ENCODE data around the gene SLC24A4. TPM values are rescaled to one million over a fixed set of nuclear protein-coding genes. Genes with fewer than 3 reads are reported as not detected.

SLC24A4 gene
- total and polyA plus RNA-seq, 10 donors = 0.29 to 8.9 (median 4.2) TPM

DNA sequence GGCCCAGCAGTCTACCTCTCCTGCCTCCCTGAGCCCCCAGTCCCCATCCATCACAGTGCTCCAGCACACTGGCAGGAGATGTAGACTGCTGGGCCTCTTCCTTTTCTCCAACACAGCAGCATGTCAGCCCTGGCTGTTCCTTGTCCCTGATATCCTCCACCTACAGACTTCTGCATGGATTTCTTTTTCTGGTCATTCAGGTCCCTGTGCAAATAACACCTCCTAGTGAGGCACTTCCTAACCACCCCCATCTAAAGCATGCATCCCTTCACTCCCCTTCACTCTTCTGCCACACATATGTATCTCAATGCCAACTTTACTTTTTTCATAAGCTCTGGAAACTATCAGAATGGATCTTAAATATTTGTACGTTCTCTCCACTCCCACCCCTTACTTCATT lies 81.5 kb downstream of the SLC24A4 start:
- no peak for TF ChIP-seq POLR2AphosphoS5 (IDR thresholded peaks at IDR 0.05)
- no peak for TF ChIP-seq POLR2A (IDR thresholded peaks at IDR 0.05)
- TF ChIP-seq, protein P1, sequence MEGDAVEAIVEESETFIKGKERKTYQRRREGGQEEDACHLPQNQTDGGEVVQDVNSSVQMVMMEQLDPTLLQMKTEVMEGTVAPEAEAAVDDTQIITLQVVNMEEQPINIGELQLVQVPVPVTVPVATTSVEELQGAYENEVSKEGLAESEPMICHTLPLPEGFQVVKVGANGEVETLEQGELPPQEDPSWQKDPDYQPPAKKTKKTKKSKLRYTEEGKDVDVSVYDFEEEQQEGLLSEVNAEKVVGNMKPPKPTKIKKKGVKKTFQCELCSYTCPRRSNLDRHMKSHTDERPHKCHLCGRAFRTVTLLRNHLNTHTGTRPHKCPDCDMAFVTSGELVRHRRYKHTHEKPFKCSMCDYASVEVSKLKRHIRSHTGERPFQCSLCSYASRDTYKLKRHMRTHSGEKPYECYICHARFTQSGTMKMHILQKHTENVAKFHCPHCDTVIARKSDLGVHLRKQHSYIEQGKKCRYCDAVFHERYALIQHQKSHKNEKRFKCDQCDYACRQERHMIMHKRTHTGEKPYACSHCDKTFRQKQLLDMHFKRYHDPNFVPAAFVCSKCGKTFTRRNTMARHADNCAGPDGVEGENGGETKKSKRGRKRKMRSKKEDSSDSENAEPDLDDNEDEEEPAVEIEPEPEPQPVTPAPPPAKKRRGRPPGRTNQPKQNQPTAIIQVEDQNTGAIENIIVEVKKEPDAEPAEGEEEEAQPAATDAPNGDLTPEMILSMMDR (IDR thresholded peaks at IDR 0.05 in 8 of 11, conservative IDR thresholded peaks at IDR 0.05 in 3 of 11) = no peak
- DNase-seq = no peak
- H3K4me1 ChIP-seq = peaks cover 0 to 81% (median 24%) of the 10 kb centered on the region in 6 donors

DNA sequence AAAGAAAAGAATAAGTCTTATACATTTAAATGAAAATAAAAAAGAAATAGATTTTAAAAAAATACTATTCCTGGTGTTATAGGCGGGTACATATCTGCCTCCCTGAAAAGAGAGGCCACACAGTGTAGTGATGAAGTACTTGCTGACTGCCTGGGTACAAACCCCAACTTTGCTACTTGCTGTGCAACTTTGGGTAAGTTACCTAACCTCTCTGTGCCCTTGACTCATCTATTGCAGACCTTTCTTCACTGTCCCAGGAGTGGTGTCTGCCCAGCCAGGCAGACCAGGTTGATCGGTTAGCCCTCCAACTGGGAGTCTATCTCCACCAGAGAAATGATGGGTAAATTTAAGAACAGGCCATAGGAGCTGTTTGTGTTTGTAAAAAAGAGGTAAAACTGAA lies 82.0 kb downstream of the SLC24A4 start:
- WGBS, 5 donors = 88 to 97% (median 93%) methylated on average over 2 of the region's 2 CpGs
- Histone ChIP-seq H3K9me3 (peaks cover 0 to 22% (median 10%) of the 10 kb centered on the region in 8 donors), H3K27ac (peak overlapping the region in 4 of 8 donors; percentile 25 to 89 (median 84)), H3K27me3 (replicated peaks in 1 of 7) (no peaks in the 10 kb centered on the region), H3K36me3 (no peaks in the 10 kb centered on the region), H3K4me3 (no peak overlapping the region), H3K4me1 (peaks cover 0 to 80% (median 22%) of the 10 kb centered on the region in 6 donors)
- no peak for DNase-seq
- no peak for TF ChIP-seq POLR2A (IDR thresholded peaks at IDR 0.05)
- TF ChIP-seq, protein P1 (IDR thresholded peaks at IDR 0.05 in 8 of 11, conservative IDR thresholded peaks at IDR 0.05 in 3 of 11) = no peak
- no peak for TF ChIP-seq POLR2AphosphoS5 (IDR thresholded peaks at IDR 0.05)
- intact Hi-C loops (cut with DNase I; ENCODE audit: low total_unique reads) = no loop called here

More for the DNA sequence above, 81.5 kb downstream of the SLC24A4 start:
- Histone ChIP-seq H3K36me3 (no peaks in the 10 kb centered on the region), H3K4me3 (no peak overlapping the region), H3K27me3 (replicated peaks in 1 of 7) (no peaks in the 10 kb centered on the region), H3K27ac (peak overlapping the region in 4 of 8 donors; percentile 8 to 89 (median 61)), H3K9me3 (peaks cover 0 to 22% (median 10%) of the 10 kb centered on the region in 8 donors)
- intact Hi-C loops (cut with DNase I; ENCODE audit: low total_unique reads) = no loop called here
- 71 to 89% (median 78%) methylated on average over 1 of the region's 1 CpG for WGBS, 5 donors

DNA sequence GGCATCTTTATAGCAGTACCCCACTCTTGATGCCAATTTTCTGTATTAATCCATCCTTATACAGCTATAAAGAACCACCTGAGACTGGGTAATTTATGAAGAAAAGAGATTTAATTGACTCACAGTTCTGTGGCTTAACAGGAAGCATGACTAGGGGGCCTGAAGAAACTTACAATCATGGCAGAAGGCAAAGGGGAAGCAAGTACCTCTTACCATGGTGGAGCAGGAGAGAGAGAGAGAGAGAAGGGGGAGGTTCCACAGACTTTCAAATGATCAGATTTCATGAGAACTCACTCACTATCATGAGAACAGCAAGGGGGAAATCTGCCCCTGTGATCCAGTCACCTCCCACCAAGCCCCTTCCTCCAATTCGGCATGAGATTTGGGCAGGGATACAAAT lies 84.4 kb downstream of the SLC24A4 start:
- H3K4me1 ChIP-seq = peaks cover 0 to 59% (median 5%) of the 10 kb centered on the region in 6 donors
- peak overlapping the region in 1 of 8 donors; percentile 41 for H3K4me3 ChIP-seq
- WGBS, 5 donors = 77 to 93% (median 83%) methylated on average over 1 of the region's 1 CpG
- peaks cover 0 to 21% (median 10%) of the 10 kb centered on the region in 8 donors for H3K9me3 ChIP-seq
- DNase-seq = no peak
- no peaks in the 10 kb centered on the region for H3K27me3 ChIP-seq (replicated peaks in 1 of 7)
- peak overlapping the region in 7 of 8 donors; percentile 64 to 91 (median 83) for H3K27ac ChIP-seq
- peak in 1 of 3 donors; percentile 26 for TF ChIP-seq POLR2AphosphoS5 (IDR thresholded peaks at IDR 0.05)
- TF ChIP-seq POLR2A (IDR thresholded peaks at IDR 0.05) = no peak
- TF ChIP-seq, protein P1 (IDR thresholded peaks at IDR 0.05 in 8 of 11, conservative IDR thresholded peaks at IDR 0.05 in 3 of 11) = no peak
- intact Hi-C loops (cut with DNase I; ENCODE audit: low total_unique reads) = no loop called here
- no peaks in the 10 kb centered on the region for H3K36me3 ChIP-seq

DNA sequence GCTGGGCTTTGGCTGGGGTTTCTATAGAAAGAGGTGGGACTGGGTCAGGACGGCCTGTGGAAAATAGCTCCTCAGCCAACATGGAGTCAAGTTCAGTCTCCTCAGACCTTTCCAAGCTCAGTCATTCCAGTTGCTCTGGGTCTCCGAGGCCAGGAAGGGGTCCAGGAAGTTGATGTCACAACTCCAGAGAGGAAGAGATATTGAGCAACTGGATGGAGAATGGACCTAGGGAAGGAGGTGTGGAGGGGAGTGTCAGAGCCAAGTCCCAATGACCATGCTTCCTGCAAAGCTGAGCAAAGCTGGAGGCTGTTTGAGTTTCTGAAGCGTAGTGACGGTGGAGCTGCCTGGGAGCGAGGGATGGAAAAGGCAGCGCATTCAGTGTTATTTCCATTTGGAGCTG lies 86.1 kb downstream of the SLC24A4 start:
- H3K9me3 ChIP-seq = peaks cover 0 to 15% (median 8%) of the 10 kb centered on the region in 8 donors
- H3K27ac ChIP-seq = peak overlapping the region in 4 of 8 donors; percentile 83 to 91 (median 88)
- no peak for TF ChIP-seq POLR2A (IDR thresholded peaks at IDR 0.05)
- H3K4me3 ChIP-seq = no peak overlapping the region
- H3K4me1 ChIP-seq = peaks cover 0 to 57% (median 5%) of the 10 kb centered on the region in 6 donors
- no peak for DNase-seq
- intact Hi-C loops (cut with DNase I; ENCODE audit: low total_unique reads) = no loop called here
- no peaks in the 10 kb centered on the region for H3K36me3 ChIP-seq
- H3K27me3 ChIP-seq (replicated peaks in 1 of 7) = peaks cover 0 to 4% (median 0%) of the 10 kb centered on the region in 7 donors
- WGBS, 5 donors = 71 to 87% (median 73%) methylated on average over 6 of the region's 6 CpGs

All from spleen (tissue), 11 donors.